IMR-90 (cell line): ENCODE data around the gene SOX5. TPM values are rescaled to one million over a fixed set of nuclear protein-coding genes. Genes with fewer than 3 reads are reported as not detected.

Experiments
- ATAC-seq: fragments of 200-7000 bp; cut with Tn5 transposase; 2 replicates; pipeline ENCODE4 v1.9.1; 2020; ENCODE audit warnings: low read depth, mild to moderate bottlenecking, moderate library complexity
- BruUV-seq: library from RNA; stranded (reverse); fragments of 400-500 nt; replicated peaks from 2 replicates; lab custom pipeline; 2021; lab: Mats Ljungman, UMichigan
- CTCF ChIA-PET: fragments of 300-600 bp; formaldehyde crosslinking; extraction: SDS; loops from one replicate; lab custom pipeline; 2021; ENCODE audit warnings: antibody characterized with exemption; lab: Yijun Ruan, JAX
- POLR2A ChIA-PET: fragments of 300-600 bp; sonication (Branson Sonifier 250); formaldehyde crosslinking; loops from one replicate; lab custom pipeline; 2022; ENCODE audit warnings: antibody characterized with exemption; ENCODE audit not compliant: unreplicated experiment; lab: Charles Lee
- DNase-seq: peaks from one replicate; pipeline ENCODE4 v3.0.0; 2013
- H2AFZ ChIP-seq: replicated peaks from 2 replicates; pipeline ENCODE3; 2013; ENCODE audit warnings: low read length, mild to moderate bottlenecking; ENCODE audit not compliant: poor library complexity
- H2AK5ac ChIP-seq: 2 replicates; pipeline ENCODE4 v1.6.1; 2013; ENCODE audit warnings: low read depth, low read length, inconsistent platforms
- H2AK9ac ChIP-seq: replicated peaks from 2 replicates; pipeline ENCODE3; 2013; ENCODE audit warnings: mild to moderate bottlenecking, low read depth, low read length, moderate library complexity; ENCODE audit not compliant: poor library complexity
- H2BK120ac ChIP-seq: 2 replicates; pipeline ENCODE4 v1.6.1; 2013; ENCODE audit warnings: low read depth, low read length, inconsistent platforms
- H2BK15ac ChIP-seq: 3 replicates; pipeline ENCODE4 v1.6.1; 2013; ENCODE audit warnings: low read depth, low read length, inconsistent platforms
- H2BK20ac ChIP-seq: 2 replicates; pipeline ENCODE4 v1.6.1; 2013; ENCODE audit warnings: low read depth, mild to moderate bottlenecking, inconsistent platforms, low read length, moderate library complexity
- H2BK5ac ChIP-seq: 2 replicates; pipeline ENCODE4 v1.6.1; 2013; ENCODE audit warnings: mild to moderate bottlenecking, low read depth, low read length, inconsistent platforms; ENCODE audit not compliant: poor library complexity, severe bottlenecking
- H3K14ac ChIP-seq: replicated peaks from 2 replicates; pipeline ENCODE4 v1.6.1; 2013; ENCODE audit warnings: low read depth, low read length, inconsistent platforms
- H3K18ac ChIP-seq: 2 replicates; pipeline ENCODE4 v1.6.1; 2013; ENCODE audit warnings: low read depth, low read length, control low read depth
- H3K23ac ChIP-seq: 2 replicates; pipeline ENCODE4 v1.6.1; 2013; ENCODE audit warnings: low read depth, low read length, inconsistent platforms
- H3K27ac ChIP-seq: 2 replicates; pipeline ENCODE4 v1.5.1; 2013; ENCODE audit warnings: mild to moderate bottlenecking, control low read depth, low read length; ENCODE audit not compliant: insufficient read depth
- H3K27me3 ChIP-seq: 2 replicates; pipeline ENCODE4 v1.6.1; 2013; ENCODE audit warnings: low read length; ENCODE audit not compliant: control insufficient read depth, insufficient read depth
- H3K36me3 ChIP-seq: 2 replicates; pipeline ENCODE4 v1.6.1; 2013; ENCODE audit warnings: low read length, mixed read lengths; ENCODE audit not compliant: control insufficient read depth, insufficient read depth
- H3K4ac ChIP-seq: 2 replicates; pipeline ENCODE4 v1.6.1; 2013; ENCODE audit warnings: low read depth, low read length, inconsistent platforms
- H3K4me1 ChIP-seq: 2 replicates; pipeline ENCODE4 v1.6.1; 2013; ENCODE audit warnings: low read length, mixed read lengths; ENCODE audit not compliant: control insufficient read depth, insufficient read depth
- H3K4me2 ChIP-seq: 2 replicates; pipeline ENCODE4 v1.6.1; 2013; ENCODE audit warnings: low read depth, mild to moderate bottlenecking, control low read depth, low read length, moderate library complexity
- H3K4me3 ChIP-seq: 2 replicates; pipeline ENCODE4 v1.5.1; 2013; ENCODE audit warnings: low read depth, mild to moderate bottlenecking, control low read depth, low read length, moderate library complexity; ENCODE audit not compliant: insufficient read depth
- H3K56ac ChIP-seq: 2 replicates; pipeline ENCODE4 v1.6.1; 2013; ENCODE audit warnings: low read length, inconsistent platforms; ENCODE audit not compliant: insufficient read depth; ENCODE audit errors: extremely low read depth
- H3K79me1 ChIP-seq, 2 experiments: 2 replicates each; pipeline ENCODE4 v1.6.1; 2013; ENCODE audit warnings: low read length in 2 of 2, inconsistent platforms in 1 of 2, low read depth in 1 of 2
- H3K9ac ChIP-seq: 2 replicates; pipeline ENCODE4 v1.6.1; 2013; ENCODE audit warnings: low read depth, low read length, control low read depth
- H3K9me1 ChIP-seq: 2 replicates; pipeline ENCODE4 v1.6.1; 2013; ENCODE audit warnings: low read length, inconsistent platforms; ENCODE audit not compliant: insufficient read depth
- H3K9me3 ChIP-seq: 2 replicates; pipeline ENCODE4 v1.6.1; 2013; ENCODE audit warnings: low read length; ENCODE audit not compliant: control insufficient read depth, insufficient read depth
- H4K20me1 ChIP-seq: 2 replicates; pipeline ENCODE4 v1.6.1; 2013; ENCODE audit warnings: low read length, inconsistent platforms; ENCODE audit not compliant: insufficient read depth
- H4K5ac ChIP-seq: 2 replicates; pipeline ENCODE4 v1.6.1; 2013; ENCODE audit warnings: mild to moderate bottlenecking, low read depth, low read length, control low read depth
- H4K8ac ChIP-seq, 2 experiments: 2 replicates each; pipeline ENCODE4 v1.6.1; 2013; ENCODE audit warnings: low read depth in 2 of 2, low read length in 2 of 2, control low read depth in 1 of 2, inconsistent platforms in 1 of 2
- H4K91ac ChIP-seq: 2 replicates; pipeline ENCODE4 v1.6.1; 2013; ENCODE audit warnings: low read depth, low read length, inconsistent platforms; ENCODE audit not compliant: insufficient read depth
- BHLHE40 ChIP-seq: fragments of 150-350 bp; IDR thresholded peaks from 2 replicates; pipeline ENCODE4 v1.6.1; 2016; ENCODE audit warnings: mild to moderate bottlenecking, low read depth, low read length
- CEBPB ChIP-seq: IDR thresholded peaks from 2 replicates; pipeline ENCODE4 v1.6.1; 2012; ENCODE audit warnings: low read depth, low read length, improper control_type of control experiment
- CHD1 ChIP-seq: IDR thresholded peaks from 2 replicates; pipeline ENCODE4 v1.6.1; 2012; ENCODE audit warnings: low read depth, low read length, improper control_type of control experiment
- FOS ChIP-seq: fragments of 150-350 bp; IDR thresholded peaks from 2 replicates; pipeline ENCODE4 v1.6.1; 2016; ENCODE audit warnings: low read depth, low read length
- MAFK ChIP-seq: IDR thresholded peaks from 2 replicates; pipeline ENCODE4 v1.6.1; 2012; ENCODE audit warnings: low read depth, low read length, improper control_type of control experiment
- MAZ ChIP-seq: IDR thresholded peaks from 2 replicates; pipeline ENCODE4 v1.6.1; 2012; ENCODE audit warnings: low read depth, mild to moderate bottlenecking, low read length, improper control_type of control experiment, moderate library complexity, borderline replicate concordance
- MXI1 ChIP-seq: IDR thresholded peaks from 2 replicates; pipeline ENCODE4 v1.6.1; 2012; ENCODE audit warnings: low read depth, mild to moderate bottlenecking, low read length, moderate library complexity, borderline replicate concordance
- POLR2A ChIP-seq: IDR thresholded peaks from 2 replicates; pipeline ENCODE4 v1.6.1; 2012; ENCODE audit warnings: mild to moderate bottlenecking, low read depth, low read length
- RAD21 ChIP-seq: IDR thresholded peaks from 2 replicates; pipeline ENCODE4 v1.6.1; 2012; ENCODE audit warnings: low read length, improper control_type of control experiment
- RCOR1 ChIP-seq: IDR thresholded peaks from 2 replicates; pipeline ENCODE4 v1.6.1; 2012; ENCODE audit warnings: mild to moderate bottlenecking, low read length, improper control_type of control experiment; ENCODE audit not compliant: insufficient replicate concordance
- RFX5 ChIP-seq: IDR thresholded peaks from 2 replicates; pipeline ENCODE4 v1.8.0; 2012; ENCODE audit warnings: low read depth, mild to moderate bottlenecking, low read length, moderate library complexity
- SMC3 ChIP-seq: fragments of 150-350 bp; IDR thresholded peaks from 2 replicates; pipeline ENCODE4 v1.6.1; 2016; ENCODE audit warnings: low read depth, mild to moderate bottlenecking, antibody characterized with exemption, low read length, moderate library complexity
- whole genome bisulfite sequencing, 2 experiments: methylation state at CpG; one replicate each; pipeline versions ENCODE4 v1.1.5 to v1.1.7; 2013; ENCODE audit warnings: missing lambda C conversion rate in 2 of 2; ENCODE audit not compliant: insufficient read length in 1 of 2; ENCODE audit errors: extremely low coverage in 2 of 2; 5-methylcytosine and 5-hydroxymethylcytosine counted together
- dilution Hi-C: fragments of 300-500 bp; cut with HindIII; formaldehyde crosslinking; loops from one replicate; pipeline ENCODE4 v1.14.3; 2018; ENCODE audit warnings: low sequenced_read_pairs; ENCODE audit not compliant: unreplicated experiment
- in situ Hi-C: fragments of 300-500 bp; cut with MboI; formaldehyde crosslinking; loops from 3 replicates; pipeline ENCODE4 v1.14.3; 2019; ENCODE audit warnings: low sequenced_read_pairs, inconsistent platforms, mixed read lengths
- intact Hi-C: fragments of 100-400 bp; cut with micrococcal nuclease; formaldehyde crosslinking; loops from 2 replicates; pipeline ENCODE4 v1.10.0; 2022
- polyA plus RNA-seq, 3 experiments: library from polyadenylated mRNA; depleted of rRNA; stranded (reverse); fragments of >200 nt; gene quantifications; 2 replicates each; pipeline ENCODE4 v1.2.3, GENCODE V29; 2012; ENCODE audit warnings: low replicate concordance in 1 of 3
- total RNA-seq: library from RNA; depleted of rRNA; stranded (reverse); fragments of >200 nt; gene quantifications from 2 replicates; pipeline ENCODE4 v1.2.3, GENCODE V29; 2012
- TF ChIP-seq, protein P1 (sequence below): fragments of 150-350 bp; IDR thresholded peaks from 2 replicates; pipeline ENCODE4 v1.6.1; 2017; ENCODE audit warnings: mild to moderate bottlenecking, antibody characterized with exemption, low read length, low read depth

The SOX5 gene
- total and polyA plus RNA-seq, 2 of the 4 experiments (the other 2 are of a cell fraction) = 1.1 to 13.1 TPM

DNA sequence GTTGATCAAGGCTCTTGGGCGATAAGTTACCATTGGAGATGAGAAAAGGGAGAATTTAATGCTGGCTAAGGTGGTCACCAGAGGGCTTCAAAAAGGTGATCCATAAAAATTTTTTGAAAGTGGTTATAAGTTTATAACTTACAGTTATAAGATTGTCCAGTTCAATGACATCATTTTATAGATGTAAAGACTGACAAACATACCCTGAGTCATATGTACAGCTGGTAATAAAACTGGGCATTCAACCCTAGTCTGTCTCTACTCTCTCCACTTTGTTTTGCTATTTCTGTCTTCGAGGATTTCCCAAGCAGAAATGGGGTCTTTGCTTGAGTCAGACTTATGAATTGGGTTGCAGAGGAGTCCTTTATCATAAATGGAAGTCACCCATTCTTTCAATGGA, 454.0 kb downstream of the SOX5 start:
- H3K9ac ChIP-seq = no peak overlapping the region
- 0 out of 2 replicates have a peak, but pooled peaks cover 2% of the 10 kb centered on the region for H3K9me3 ChIP-seq
- H4K91ac ChIP-seq = no peak overlapping the region
- no peak for ATAC-seq
- no peak overlapping the region for H3K4me3 ChIP-seq
- no peak overlapping the region for H2BK120ac ChIP-seq
- TF ChIP-seq BHLHE40 (no peak), RCOR1 (no peak), CHD1 (no peak), MAZ (no peak), CEBPB (no peak), MAFK (no peak), FOS (no peak), RFX5 (no peak), RAD21 (no peak), MXI1 (no peak), SMC3 (no peak), POLR2A (no peak)
- TF ChIP-seq, protein P1, sequence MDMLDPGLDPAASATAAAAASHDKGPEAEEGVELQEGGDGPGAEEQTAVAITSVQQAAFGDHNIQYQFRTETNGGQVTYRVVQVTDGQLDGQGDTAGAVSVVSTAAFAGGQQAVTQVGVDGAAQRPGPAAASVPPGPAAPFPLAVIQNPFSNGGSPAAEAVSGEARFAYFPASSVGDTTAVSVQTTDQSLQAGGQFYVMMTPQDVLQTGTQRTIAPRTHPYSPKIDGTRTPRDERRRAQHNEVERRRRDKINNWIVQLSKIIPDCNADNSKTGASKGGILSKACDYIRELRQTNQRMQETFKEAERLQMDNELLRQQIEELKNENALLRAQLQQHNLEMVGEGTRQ = no peak
- no peak overlapping the region for H3K4me2 ChIP-seq
- no peaks in the 10 kb centered on the region for H3K36me3 ChIP-seq
- no CpG with 5 or more reads among the region's 2 CpGs for WGBS, 2 experiments
- no peaks in the 10 kb centered on the region for H3K79me1 ChIP-seq
- ChIA-PET POLR2A (no interaction called here), CTCF (no interaction called here)
- no TSS peak for BruUV-seq
- H4K5ac ChIP-seq = no peak overlapping the region
- H2BK5ac ChIP-seq = no peak overlapping the region
- no peaks in the 10 kb centered on the region for H4K20me1 ChIP-seq
- dilution Hi-C loops = no loop called here
- H2AK5ac ChIP-seq = no peak overlapping the region
- no peak overlapping the region for H2AK9ac ChIP-seq
- no peak overlapping the region for H2AFZ ChIP-seq
- H3K18ac ChIP-seq = no peak overlapping the region
- H3K56ac ChIP-seq = no peak overlapping the region
- H3K23ac ChIP-seq = no peak overlapping the region
- H3K9me1 ChIP-seq = no peaks in the 10 kb centered on the region
- H3K14ac ChIP-seq = no peak overlapping the region
- no peak overlapping the region for H2BK15ac ChIP-seq
- no peak overlapping the region for H2BK20ac ChIP-seq
- intact Hi-C loops = no loop called here
- no peak overlapping the region for H3K4ac ChIP-seq
- DNase-seq = no peak
- no peak overlapping the region for H4K8ac ChIP-seq
- H3K4me1 ChIP-seq = no peaks in the 10 kb centered on the region
- in situ Hi-C loops = no loop called here
- H3K27me3 ChIP-seq = no peaks in the 10 kb centered on the region
- H3K27ac ChIP-seq = no peak overlapping the region
